SJCRH30 (cell line): Measurements from ENCODE around the gene DLEU7. TPM values are rescaled to one million over a fixed set of nuclear protein-coding genes. Genes with fewer than 3 reads are reported as not detected.

Experiments
- DNase-seq, 2 experiments: peaks; one replicate each; pipeline ENCODE4 v3.0.0-alpha.2; 2015 to 2020
- H3K27ac ChIP-seq: fragments of 250-450 bp; sonication (Bioruptor Pico); 2 replicates; pipeline ENCODE4 v1.5.1; 2020; ENCODE audit warnings: mild to moderate bottlenecking, moderate library complexity
- H3K27me3 ChIP-seq: fragments of 250-450 bp; sonication (Bioruptor Pico); 2 replicates; pipeline ENCODE4 v1.5.1; 2020; ENCODE audit warnings: mild to moderate bottlenecking, moderate library complexity
- H3K36me3 ChIP-seq: fragments of 250-450 bp; sonication (Bioruptor Pico); 2 replicates; pipeline ENCODE4 v1.5.1; 2020; ENCODE audit warnings: mild to moderate bottlenecking, moderate library complexity
- H3K4me1 ChIP-seq: fragments of 250-450 bp; sonication (Bioruptor Pico); 2 replicates; pipeline ENCODE4 v1.5.1; 2020; ENCODE audit warnings: mild to moderate bottlenecking, moderate library complexity
- H3K4me3 ChIP-seq: fragments of 250-450 bp; sonication (Bioruptor Pico); 2 replicates; pipeline ENCODE4 v1.5.1; 2020; ENCODE audit warnings: mild to moderate bottlenecking, moderate library complexity
- H3K9me3 ChIP-seq: fragments of 250-450 bp; sonication (Bioruptor Pico); replicated peaks from 2 replicates; pipeline ENCODE4 v1.5.1; 2020; ENCODE audit warnings: mild to moderate bottlenecking, moderate library complexity
- total RNA-seq: library from RNA; depleted of rRNA; stranded (reverse); fragments of >200 nt; shearing (Covaris generic); gene quantifications from 2 replicates; pipeline ENCODE4 v1.2.3, GENCODE V29; 2014; rRNA removed

The DLEU7 gene
- 1.2 and 2.9 TPM in 2 replicates for total RNA-seq

DNA sequence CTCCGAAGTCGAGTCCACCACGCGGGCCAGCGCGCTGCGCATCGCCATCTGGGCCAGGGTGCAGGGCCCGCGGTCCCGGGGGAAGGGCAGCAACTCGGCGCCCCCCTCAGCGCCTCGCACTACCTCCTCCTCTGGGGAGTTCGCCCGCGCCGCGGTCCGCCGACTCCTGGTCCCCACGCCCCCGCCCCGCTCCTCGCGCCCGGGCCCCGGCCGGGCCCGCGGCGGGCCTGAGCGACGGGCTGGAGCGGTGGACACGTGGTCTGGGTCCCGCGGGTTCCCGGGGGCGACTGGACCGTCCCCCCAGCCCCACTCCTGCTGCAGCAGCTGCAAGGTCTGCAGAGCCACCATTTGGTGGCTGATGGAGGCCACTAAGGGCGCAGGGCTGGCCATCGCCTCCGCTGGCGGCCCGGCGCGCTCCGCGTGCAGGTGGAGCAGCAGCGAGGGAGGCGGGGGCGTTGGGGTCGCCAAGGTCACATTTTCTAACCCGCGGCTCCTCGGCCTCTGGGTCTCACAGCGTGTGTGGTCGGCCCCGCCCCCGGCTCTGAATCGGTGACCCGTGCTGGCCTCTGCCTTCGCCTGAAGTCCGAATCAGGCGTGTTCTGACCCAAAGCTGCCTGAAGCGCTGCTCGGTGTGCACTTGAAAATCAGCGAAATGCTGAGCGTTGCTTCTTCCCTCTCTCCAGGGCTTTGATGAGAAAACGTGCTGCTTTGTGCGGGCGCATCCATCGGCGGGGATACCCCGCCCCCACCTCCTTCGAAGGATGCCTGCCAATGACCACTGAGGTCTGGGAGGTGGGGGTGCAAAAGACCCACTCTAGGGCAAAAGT, at the start of gene DLEU7:
Gene DLEU7 (minus strand): TSS at position 436 of the 827 bp plus-strand sequence. CDS start 46 bp downstream, at position 390.
- no peak for DNase-seq
- Histone ChIP-seq H3K4me3 (peak within 1 kb of the TSS; percentile 2; the same call in 1 of the 2 replicates), H3K9me3 (no peaks in the 10 kb centered on the region), H3K27me3 (no peaks in the 10 kb centered on the region), H3K36me3 (no peaks in the 10 kb centered on the region), H3K27ac (peak within 1 kb of the TSS; percentile 91), H3K4me1 (peaks cover 43% of the 10 kb centered on the region)

DNA sequence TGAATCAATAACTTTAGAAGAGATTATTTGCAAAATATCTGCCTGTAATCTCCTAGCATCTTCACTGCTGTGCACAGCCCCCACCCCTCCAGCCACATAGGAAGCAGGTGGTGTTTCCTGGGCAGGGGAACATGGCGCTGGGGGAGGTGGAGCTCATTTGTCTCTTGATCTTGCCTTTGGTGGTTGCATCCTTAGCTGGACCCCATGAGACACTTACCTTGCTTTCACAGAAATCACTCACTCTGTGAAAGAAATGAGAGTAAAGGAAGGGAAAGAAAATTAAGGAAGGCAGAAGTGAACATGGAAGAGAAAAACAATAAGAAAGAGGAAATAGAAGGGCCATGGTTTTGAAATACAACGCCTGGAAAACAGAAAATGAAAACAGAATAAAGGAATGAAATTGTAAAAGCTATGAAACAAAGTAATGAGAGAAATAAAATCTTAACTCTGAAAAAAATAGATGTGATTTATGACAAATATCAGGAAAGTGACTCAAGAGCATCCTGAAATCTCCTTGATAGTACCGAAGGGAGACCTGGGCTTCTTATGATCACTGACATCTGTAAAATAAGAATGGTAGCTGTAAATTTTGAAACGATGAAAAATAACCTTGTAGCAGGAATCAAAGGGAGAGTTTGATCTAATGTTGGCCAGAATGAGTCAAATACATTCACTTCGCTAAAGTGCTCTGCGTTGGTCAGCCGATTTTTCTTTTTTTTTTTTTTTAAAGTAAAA, 48.9 kb upstream of the DLEU7 start:
- H3K4me3 ChIP-seq: no peak overlapping the region
- 0 out of 2 replicates have a peak, but pooled peaks cover 2% of the 10 kb centered on the region for H3K9me3 ChIP-seq
- H3K36me3 ChIP-seq: no peaks in the 10 kb centered on the region
- H3K27me3 ChIP-seq: no peaks in the 10 kb centered on the region
- peaks cover 8% of the 10 kb centered on the region for H3K4me1 ChIP-seq
- DNase-seq: no peak
- H3K27ac ChIP-seq: no peak overlapping the region

DNA sequence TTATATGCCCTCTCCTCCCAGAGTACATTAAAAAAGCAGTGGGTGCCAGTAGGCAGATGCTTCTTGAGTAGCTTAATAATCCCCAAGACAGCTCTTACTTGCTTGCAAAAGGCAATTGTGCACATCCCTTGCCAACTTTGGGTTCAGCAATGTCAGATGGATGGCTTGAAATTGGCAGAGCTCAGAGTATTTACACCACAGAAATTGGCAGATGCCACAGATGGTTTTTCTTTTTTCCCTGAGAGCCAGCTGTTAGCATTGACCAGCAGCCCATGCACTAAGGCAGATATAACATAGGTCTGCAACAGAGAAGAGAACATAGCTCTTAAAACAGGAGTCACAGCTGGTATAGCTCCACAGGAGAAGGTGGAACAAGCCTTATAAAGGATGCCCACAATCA, 47.7 kb upstream of the DLEU7 start:
- Histone ChIP-seq H3K9me3 (0 out of 2 replicates have a peak, but pooled peaks cover 2% of the 10 kb centered on the region), H3K4me1 (peaks cover 8% of the 10 kb centered on the region), H3K27ac (no peak overlapping the region), H3K27me3 (no peaks in the 10 kb centered on the region), H3K4me3 (no peak overlapping the region), H3K36me3 (no peaks in the 10 kb centered on the region; the same call in 1 of the 2 replicates)
- DNase-seq: no peak

DNA sequence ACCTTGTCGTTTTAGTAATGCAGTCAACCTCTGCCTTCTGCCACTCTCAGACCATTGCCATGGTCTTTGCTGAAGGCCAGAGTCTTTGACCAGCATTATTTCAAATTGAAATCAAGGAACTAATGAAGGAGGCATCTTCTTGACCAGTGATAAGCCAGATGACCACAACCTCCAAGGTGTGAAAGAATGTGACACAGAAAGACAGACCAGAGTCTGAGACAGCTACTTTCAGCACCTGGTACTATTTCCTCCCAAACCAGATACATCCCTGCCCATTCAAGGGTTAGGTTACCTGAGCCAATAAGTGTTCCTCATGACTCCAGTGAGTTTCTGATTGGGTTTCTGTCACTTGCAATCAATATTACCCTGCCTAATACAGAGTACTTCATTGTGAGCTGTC, 45.8 kb upstream of the DLEU7 start:
- Histone ChIP-seq H3K4me3 (no peak overlapping the region), H3K27ac (no peak overlapping the region), H3K4me1 (peaks cover 8% of the 10 kb centered on the region), H3K36me3 (no peaks in the 10 kb centered on the region; the same call in 1 of the 2 replicates), H3K9me3 (no peaks in the 10 kb centered on the region), H3K27me3 (no peaks in the 10 kb centered on the region)
- no peak for DNase-seq

DNA sequence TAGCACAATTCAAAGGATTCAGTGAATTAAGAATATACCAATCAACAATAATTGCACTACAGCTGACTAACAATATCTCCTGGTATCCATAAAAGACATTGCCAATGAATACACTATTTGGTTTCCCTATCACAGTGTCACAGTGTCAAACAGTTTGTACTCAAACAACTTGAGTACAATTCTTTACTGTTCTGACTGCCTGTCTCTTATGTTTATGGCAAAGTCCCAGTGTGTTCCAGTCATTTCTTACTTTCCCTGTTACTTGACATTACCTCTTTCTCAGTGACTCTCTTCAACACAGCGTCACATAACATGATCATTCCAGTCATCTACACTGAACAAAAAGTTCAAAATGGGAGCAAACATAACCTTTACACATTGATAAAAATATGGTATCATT, 44.9 kb upstream of the DLEU7 start:
- Histone ChIP-seq H3K27ac (no peak overlapping the region), H3K36me3 (no peaks in the 10 kb centered on the region; the same call in 1 of the 2 replicates), H3K27me3 (no peaks in the 10 kb centered on the region), H3K4me1 (peaks cover 5% of the 10 kb centered on the region), H3K9me3 (no peaks in the 10 kb centered on the region), H3K4me3 (no peak overlapping the region)
- DNase-seq: no peak

DNA sequence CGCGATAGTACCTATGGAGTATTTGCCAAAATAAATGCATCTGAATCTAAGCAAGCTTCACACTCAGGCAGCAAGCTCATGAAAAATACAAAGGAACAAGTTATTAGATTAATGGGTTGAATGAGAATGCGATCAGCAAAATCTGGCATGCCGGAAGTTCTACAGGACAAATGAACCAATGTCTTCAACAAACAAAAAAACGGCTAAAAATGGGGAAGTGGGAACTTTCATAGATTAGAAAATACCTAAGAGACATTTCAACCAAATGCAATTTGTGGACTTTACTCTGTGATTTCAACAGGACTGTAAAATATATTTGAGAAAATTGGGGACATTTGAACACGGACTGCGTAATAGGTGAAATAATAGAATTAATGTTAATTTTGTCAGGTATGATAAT, 43.7 kb upstream of the DLEU7 start:
- Histone ChIP-seq H3K27ac (no peak overlapping the region), H3K27me3 (no peaks in the 10 kb centered on the region), H3K9me3 (no peaks in the 10 kb centered on the region), H3K36me3 (no peaks in the 10 kb centered on the region; the same call in 1 of the 2 replicates), H3K4me3 (no peak overlapping the region), H3K4me1 (no peaks in the 10 kb centered on the region)
- DNase-seq: no peak

DNA sequence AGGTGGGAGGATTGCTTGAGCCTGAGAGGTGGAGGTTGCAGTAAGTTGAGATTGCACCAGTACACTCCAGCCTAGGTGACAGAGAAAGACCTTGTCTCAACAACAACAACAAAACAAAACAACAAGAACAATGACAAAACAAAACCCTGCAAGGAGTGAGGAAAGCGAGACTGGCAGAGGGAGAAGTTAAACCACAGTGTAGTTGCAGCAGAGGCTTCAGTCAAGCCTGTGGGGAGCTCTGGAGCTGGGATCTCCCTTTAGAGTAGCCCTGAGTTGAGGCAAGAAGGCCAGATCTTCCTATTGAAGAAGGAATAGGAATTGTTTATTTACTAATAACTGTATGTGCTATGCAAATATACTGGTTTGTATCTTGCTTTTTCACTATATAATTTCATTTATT, 40.8 kb upstream of the DLEU7 start:
- Histone ChIP-seq H3K4me3 (no peak overlapping the region), H3K4me1 (no peaks in the 10 kb centered on the region), H3K36me3 (no peaks in the 10 kb centered on the region; the same call in 1 of the 2 replicates), H3K9me3 (no peaks in the 10 kb centered on the region; the same call in 1 of the 2 replicates), H3K27me3 (no peaks in the 10 kb centered on the region), H3K27ac (no peak overlapping the region)
- no peak for DNase-seq

DNA sequence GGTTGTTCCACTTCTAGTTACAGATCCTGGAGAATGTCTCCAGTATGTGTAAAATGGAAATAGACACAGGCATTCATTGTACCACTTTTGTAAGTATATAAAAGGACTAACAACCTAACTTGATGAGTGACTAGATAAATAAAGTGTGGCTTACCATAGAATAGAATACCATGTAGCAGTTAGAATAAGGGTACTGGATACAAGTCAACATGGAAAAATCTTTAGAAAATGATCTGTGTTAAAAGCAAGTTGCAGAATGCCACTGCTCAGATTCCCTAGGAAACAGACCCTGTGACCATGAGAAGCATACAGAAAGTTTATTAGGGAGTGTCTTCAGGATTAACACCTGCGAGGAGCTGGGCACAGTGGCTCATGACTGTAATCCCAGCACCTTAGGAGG, 40.2 kb upstream of the DLEU7 start:
- no peak for DNase-seq
- Histone ChIP-seq H3K4me3 (no peak overlapping the region), H3K27ac (no peak overlapping the region), H3K4me1 (no peaks in the 10 kb centered on the region), H3K36me3 (no peaks in the 10 kb centered on the region; the same call in 1 of the 2 replicates), H3K27me3 (no peaks in the 10 kb centered on the region), H3K9me3 (no peaks in the 10 kb centered on the region; the same call in 1 of the 2 replicates)

DNA sequence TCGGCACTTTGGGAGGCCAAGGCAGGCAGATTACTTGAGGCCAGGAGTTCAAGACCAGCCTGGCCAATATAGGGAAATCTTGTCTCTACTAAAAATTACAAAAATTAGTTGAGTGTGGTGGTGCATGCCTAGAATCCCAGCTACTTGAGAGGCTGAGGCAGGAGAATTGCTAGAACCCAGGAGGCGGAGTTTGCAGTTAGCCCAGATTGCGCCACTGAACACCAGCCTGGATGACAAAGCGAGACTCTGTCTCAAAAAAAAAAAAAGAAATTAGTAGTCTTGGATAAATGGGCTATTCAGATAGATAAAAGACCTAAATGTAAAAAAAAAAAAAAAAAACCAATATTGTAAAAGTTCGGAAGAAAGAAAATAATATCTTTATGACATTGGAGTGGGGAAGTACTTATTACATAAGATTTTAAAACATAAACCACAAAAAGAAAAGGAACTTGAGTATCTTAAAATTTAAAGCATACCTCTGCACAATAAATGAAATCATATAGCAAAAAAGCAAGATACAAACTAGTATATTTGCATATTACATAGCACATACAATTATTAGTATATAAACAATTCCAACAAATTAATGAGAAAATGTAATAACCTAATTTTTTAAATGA, 39.4 kb upstream of the DLEU7 start:
- DNase-seq: no peak
- Histone ChIP-seq H3K4me1 (no peaks in the 10 kb centered on the region), H3K4me3 (no peak overlapping the region), H3K9me3 (no peaks in the 10 kb centered on the region; the same call in 1 of the 2 replicates), H3K36me3 (no peaks in the 10 kb centered on the region; the same call in 1 of the 2 replicates), H3K27ac (no peak overlapping the region), H3K27me3 (no peaks in the 10 kb centered on the region)

DNA sequence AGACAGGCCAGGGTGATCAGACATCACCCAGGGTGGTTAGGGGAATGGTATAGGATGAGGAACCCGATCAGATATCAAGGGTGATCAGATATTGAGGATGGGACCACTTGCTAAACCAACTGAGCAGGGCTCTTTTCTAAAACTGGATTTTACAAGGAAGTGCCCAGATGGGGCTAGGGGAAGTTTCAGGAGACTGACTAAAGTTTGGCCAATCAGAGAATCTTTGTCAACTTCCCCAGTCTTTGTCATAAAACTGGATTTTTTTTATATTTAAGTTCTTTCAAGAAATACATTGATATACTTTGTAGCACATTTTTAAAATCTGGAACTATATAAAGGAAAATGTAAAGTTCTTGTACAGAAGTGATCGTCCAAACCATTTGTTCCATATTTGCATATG, 30.5 kb upstream of the DLEU7 start:
- Histone ChIP-seq H3K27ac (no peak overlapping the region), H3K4me1 (no peaks in the 10 kb centered on the region), H3K9me3 (no peaks in the 10 kb centered on the region), H3K4me3 (no peak overlapping the region), H3K36me3 (no peaks in the 10 kb centered on the region), H3K27me3 (no peaks in the 10 kb centered on the region)
- no peak for DNase-seq

DNA sequence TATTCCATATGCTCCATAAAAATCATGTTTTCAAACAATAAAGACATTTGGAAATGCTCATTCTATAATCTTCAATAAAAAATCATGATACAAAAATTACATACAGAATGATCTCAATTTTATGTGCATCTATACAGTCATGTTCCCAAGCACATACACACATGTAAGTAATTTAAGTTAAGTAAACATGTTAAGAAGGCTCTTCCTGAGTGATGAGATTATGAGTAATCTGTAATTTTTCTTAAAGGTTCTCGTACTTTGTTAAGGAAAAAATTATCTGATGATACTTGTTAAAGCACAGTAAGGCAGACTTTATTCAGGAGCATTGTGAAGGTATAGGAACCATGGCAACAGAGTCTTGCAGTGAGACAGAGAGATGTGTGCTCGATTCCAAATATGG, 30.0 kb upstream of the DLEU7 start:
- Histone ChIP-seq H3K27me3 (no peaks in the 10 kb centered on the region), H3K4me1 (no peaks in the 10 kb centered on the region), H3K4me3 (no peak overlapping the region), H3K27ac (no peak overlapping the region), H3K9me3 (no peaks in the 10 kb centered on the region), H3K36me3 (no peaks in the 10 kb centered on the region)
- no peak for DNase-seq

DNA sequence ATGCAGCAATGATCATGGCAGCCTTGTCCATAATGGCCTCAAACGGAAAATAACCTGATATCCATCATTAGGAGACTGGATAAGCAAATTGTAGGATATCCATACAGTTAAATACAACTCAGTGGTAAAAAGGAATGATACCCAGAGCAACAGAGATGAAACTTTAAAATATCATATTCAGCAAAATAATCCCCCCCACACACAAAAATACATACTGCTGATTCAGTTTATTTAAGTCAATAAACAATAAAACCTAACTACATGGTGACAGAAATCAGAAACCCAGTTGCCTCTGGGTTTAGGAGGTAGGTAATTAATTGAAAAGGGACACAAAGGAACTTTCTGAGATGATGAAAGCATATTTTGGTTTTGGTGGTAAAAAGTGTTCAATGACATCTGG, 27.9 kb upstream of the DLEU7 start:
- H3K36me3 ChIP-seq: no peaks in the 10 kb centered on the region
- no peak overlapping the region for H3K4me3 ChIP-seq
- no peak for DNase-seq
- no peak overlapping the region for H3K27ac ChIP-seq
- H3K27me3 ChIP-seq: no peaks in the 10 kb centered on the region
- no peaks in the 10 kb centered on the region for H3K9me3 ChIP-seq
- H3K4me1 ChIP-seq: peaks cover 11% of the 10 kb centered on the region

DNA sequence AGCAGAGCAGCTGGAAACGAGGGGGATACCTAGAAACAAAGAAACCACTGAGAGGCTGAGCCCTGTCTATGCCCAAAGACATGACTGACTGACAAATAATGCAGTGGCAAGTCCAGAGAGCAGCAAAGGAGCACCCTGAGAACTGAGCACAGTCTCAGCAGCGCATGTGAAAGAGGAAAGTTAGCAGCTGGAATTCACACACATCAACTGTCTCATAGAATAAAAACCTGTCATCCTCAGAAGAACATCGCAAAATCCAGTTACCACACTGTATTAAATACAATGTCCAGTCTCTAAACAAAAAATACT, 24.1 kb upstream of the DLEU7 start:
- DNase-seq: no peak
- Histone ChIP-seq H3K4me3 (no peak overlapping the region), H3K27me3 (no peaks in the 10 kb centered on the region), H3K27ac (no peak overlapping the region), H3K4me1 (peaks cover 12% of the 10 kb centered on the region), H3K9me3 (no peaks in the 10 kb centered on the region; the same call in 1 of the 2 replicates), H3K36me3 (no peaks in the 10 kb centered on the region)

DNA sequence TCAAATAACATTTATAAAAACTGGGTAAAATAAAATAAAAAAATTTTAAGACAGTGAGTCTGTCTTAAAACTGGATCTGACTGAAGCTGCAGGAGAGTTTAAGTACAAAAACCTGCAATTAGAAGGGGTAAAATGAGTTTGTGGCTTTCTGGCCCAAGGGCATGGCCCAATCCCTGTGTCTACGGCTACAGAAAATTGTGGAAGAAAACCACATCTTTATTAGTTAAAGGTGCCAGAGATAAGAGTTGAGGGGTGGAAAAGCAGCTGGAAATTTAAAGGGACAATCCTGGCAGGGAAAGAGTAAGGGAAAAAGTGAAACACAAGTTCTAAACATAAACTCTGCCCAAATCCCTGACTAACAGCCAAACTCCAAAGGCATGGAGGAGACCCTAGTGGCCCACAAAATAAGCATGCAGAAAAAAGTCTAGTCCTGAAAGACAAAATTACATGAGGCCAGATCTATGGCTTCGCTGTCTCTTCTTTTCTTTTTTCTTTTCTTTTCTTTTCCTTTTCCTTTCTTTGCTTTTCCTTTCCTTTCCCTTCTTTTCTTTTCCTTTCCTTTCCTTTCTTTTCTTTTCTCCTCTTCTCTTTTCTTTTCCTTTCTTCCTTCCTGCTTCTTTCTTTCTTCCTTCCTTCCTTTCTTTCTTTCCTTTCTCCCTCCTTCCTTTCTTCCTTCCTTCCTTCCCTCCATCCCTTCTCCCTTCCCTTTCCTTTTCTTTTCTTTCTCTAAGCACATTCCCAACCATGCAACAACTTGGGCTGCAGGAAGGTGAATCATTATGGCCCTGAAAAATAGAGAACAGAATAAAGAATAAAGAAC, 23.5 kb upstream of the DLEU7 start:
- no peak overlapping the region for H3K27ac ChIP-seq
- no peaks in the 10 kb centered on the region for H3K27me3 ChIP-seq
- H3K36me3 ChIP-seq: no peaks in the 10 kb centered on the region
- DNase-seq: peak in 1 of 2 experiments; percentile 55
- peaks cover 12% of the 10 kb centered on the region for H3K4me1 ChIP-seq
- no peak overlapping the region for H3K4me3 ChIP-seq
- H3K9me3 ChIP-seq: no peaks in the 10 kb centered on the region; the same call in none of the 2 replicates
